WTC11 (cell line): ENCODE results near the gene LMBR1. TPM values are rescaled to one million over a fixed set of nuclear protein-coding genes. Genes with fewer than 3 reads are reported as not detected.

Source experiments
- ATAC-seq: fragments of 200-7000 bp; cut with Tn5 transposase; 2 replicates; pipeline ENCODE4 v1.10.0; 2021; ENCODE audit warnings: mild to moderate bottlenecking, moderate library complexity
- CTCF ChIA-PET: fragments of 300-600 bp; sonication (Branson Sonifier 250); formaldehyde crosslinking; loops from one replicate; lab custom pipeline; 2021; ENCODE audit warnings: antibody characterized with exemption; lab: Charles Lee
- POLR2A ChIA-PET: fragments of 350-600 bp; sonication (Branson Sonifier 250); formaldehyde crosslinking; loops from one replicate; lab custom pipeline; 2021; ENCODE audit warnings: antibody characterized with exemption; lab: Charles Lee
- DNase-seq: peaks from one replicate; pipeline ENCODE4 v3.0.0; 2021; ENCODE audit warnings: low spot score
- H3K27ac Mint-ChIP-seq: 2 replicates; pipeline ENCODE4 v1.8.0; 2021; ENCODE audit warnings: mixed read lengths
- H3K27me3 Mint-ChIP-seq: 2 replicates; pipeline ENCODE4 v1.8.0; 2021; ENCODE audit warnings: low read depth, mild to moderate bottlenecking, moderate library complexity, mixed read lengths
- H3K36me3 Mint-ChIP-seq: 2 replicates; pipeline ENCODE4 v1.8.0; 2021; ENCODE audit warnings: mixed read lengths
- H3K4me1 Mint-ChIP-seq: 2 replicates; pipeline ENCODE4 v1.8.0; 2022; ENCODE audit warnings: mixed read lengths
- H3K4me3 Mint-ChIP-seq: 2 replicates; pipeline ENCODE4 v1.8.0; 2021; ENCODE audit warnings: mild to moderate bottlenecking, moderate library complexity, mixed read lengths
- H3K9me3 Mint-ChIP-seq: 2 replicates; pipeline ENCODE4 v1.8.0; 2021; ENCODE audit warnings: mixed read lengths
- AR ChIP-seq: fragments of 250-450 bp; sonication (Bioruptor Pico); IDR thresholded peaks from 2 replicates; pipeline ENCODE4 v1.9.0; 2021; ENCODE audit warnings: mild to moderate bottlenecking
- ATF1 ChIP-seq: sonication (generic); formaldehyde crosslinking; IDR thresholded peaks from 2 replicates; pipeline ENCODE4 v1.8.1; 2023; ENCODE audit warnings: mild to moderate bottlenecking, moderate library complexity, missing genetic modification reagents
- ATF3 ChIP-seq: sonication (generic); formaldehyde crosslinking; conservative IDR thresholded peaks from 2 replicates; pipeline ENCODE4 v1.8.1; 2022; ENCODE audit warnings: mild to moderate bottlenecking, missing genetic modification reagents
- FOXJ3 ChIP-seq: sonication (generic); formaldehyde crosslinking; IDR thresholded peaks from 2 replicates; pipeline ENCODE4 v1.9.0; 2021; ENCODE audit warnings: missing genetic modification reagents, mild to moderate bottlenecking, borderline replicate concordance
- FOXP1 ChIP-seq: sonication (generic); formaldehyde crosslinking; IDR thresholded peaks from 2 replicates; pipeline ENCODE4 v1.8.0; 2022; ENCODE audit warnings: missing genetic modification reagents, mild to moderate bottlenecking, moderate library complexity, borderline replicate concordance
- IRF2 ChIP-seq: sonication (generic); formaldehyde crosslinking; IDR thresholded peaks from 2 replicates; pipeline ENCODE4 v1.8.0; 2022; ENCODE audit warnings: low read depth, missing genetic modification reagents, borderline replicate concordance
- JUN ChIP-seq: sonication (generic); formaldehyde crosslinking; IDR thresholded peaks from 2 replicates; pipeline ENCODE4 v1.8.0; 2023; ENCODE audit warnings: mild to moderate bottlenecking, missing genetic modification reagents
- MLX ChIP-seq: sonication (generic); formaldehyde crosslinking; IDR thresholded peaks from 2 replicates; pipeline ENCODE4 v1.8.1; 2023; ENCODE audit warnings: mild to moderate bottlenecking, missing genetic modification reagents, moderate library complexity
- NFYB ChIP-seq: sonication (generic); formaldehyde crosslinking; conservative IDR thresholded peaks from 2 replicates; pipeline ENCODE4 v1.8.0; 2022; ENCODE audit warnings: low read depth, missing genetic modification reagents
- NR1H2 ChIP-seq: sonication (generic); formaldehyde crosslinking; IDR thresholded peaks from 2 replicates; pipeline ENCODE4 v1.9.0; 2021; ENCODE audit warnings: mild to moderate bottlenecking, moderate library complexity, missing genetic modification reagents
- ZNF138 ChIP-seq: sonication (generic); formaldehyde crosslinking; conservative IDR thresholded peaks from 2 replicates; pipeline ENCODE4 v1.8.1; 2022; ENCODE audit warnings: mild to moderate bottlenecking, moderate library complexity, missing genetic modification reagents
- ZNF317 ChIP-seq: sonication (generic); formaldehyde crosslinking; IDR thresholded peaks from 2 replicates; pipeline ENCODE4 v1.8.1; 2023; ENCODE audit warnings: low read depth, mild to moderate bottlenecking, moderate library complexity, missing genetic modification reagents, borderline replicate concordance
- total RNA-seq: library from RNA; stranded (reverse); gene quantifications from 3 replicates; pipeline ENCODE4 v1.2.3, GENCODE V29; 2021
- TF ChIP-seq, protein P1 (sequence below): sonication (generic); formaldehyde crosslinking; IDR thresholded peaks from 2 replicates; pipeline ENCODE4 v1.8.0; 2023; ENCODE audit warnings: mild to moderate bottlenecking, missing genetic modification reagents
- TF ChIP-seq, protein P2 (sequence below): sonication (generic); formaldehyde crosslinking; IDR thresholded peaks from 2 replicates; pipeline ENCODE4 v1.8.1; 2023; ENCODE audit warnings: mild to moderate bottlenecking, missing genetic modification reagents, borderline replicate concordance
- TF ChIP-seq, protein P3 (sequence below): sonication (generic); formaldehyde crosslinking; conservative IDR thresholded peaks from 2 replicates; pipeline ENCODE4 v1.8.1; 2023; ENCODE audit warnings: mild to moderate bottlenecking, low read depth, missing genetic modification reagents, moderate library complexity

The LMBR1 gene
- total RNA-seq, 1 experiment from 2014 or later = 55.6 TPM

GRCh38 chr7:156920076-156920475, 27.1 kb upstream of the LMBR1 start (continued):
- TF ChIP-seq ZNF317 = no peak
- TF ChIP-seq, protein P1, sequence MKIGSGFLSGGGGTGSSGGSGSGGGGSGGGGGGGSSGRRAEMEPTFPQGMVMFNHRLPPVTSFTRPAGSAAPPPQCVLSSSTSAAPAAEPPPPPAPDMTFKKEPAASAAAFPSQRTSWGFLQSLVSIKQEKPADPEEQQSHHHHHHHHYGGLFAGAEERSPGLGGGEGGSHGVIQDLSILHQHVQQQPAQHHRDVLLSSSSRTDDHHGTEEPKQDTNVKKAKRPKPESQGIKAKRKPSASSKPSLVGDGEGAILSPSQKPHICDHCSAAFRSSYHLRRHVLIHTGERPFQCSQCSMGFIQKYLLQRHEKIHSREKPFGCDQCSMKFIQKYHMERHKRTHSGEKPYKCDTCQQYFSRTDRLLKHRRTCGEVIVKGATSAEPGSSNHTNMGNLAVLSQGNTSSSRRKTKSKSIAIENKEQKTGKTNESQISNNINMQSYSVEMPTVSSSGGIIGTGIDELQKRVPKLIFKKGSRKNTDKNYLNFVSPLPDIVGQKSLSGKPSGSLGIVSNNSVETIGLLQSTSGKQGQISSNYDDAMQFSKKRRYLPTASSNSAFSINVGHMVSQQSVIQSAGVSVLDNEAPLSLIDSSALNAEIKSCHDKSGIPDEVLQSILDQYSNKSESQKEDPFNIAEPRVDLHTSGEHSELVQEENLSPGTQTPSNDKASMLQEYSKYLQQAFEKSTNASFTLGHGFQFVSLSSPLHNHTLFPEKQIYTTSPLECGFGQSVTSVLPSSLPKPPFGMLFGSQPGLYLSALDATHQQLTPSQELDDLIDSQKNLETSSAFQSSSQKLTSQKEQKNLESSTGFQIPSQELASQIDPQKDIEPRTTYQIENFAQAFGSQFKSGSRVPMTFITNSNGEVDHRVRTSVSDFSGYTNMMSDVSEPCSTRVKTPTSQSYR (CRISPR knock-in tag) = no peak
- TF ChIP-seq, protein P2, sequence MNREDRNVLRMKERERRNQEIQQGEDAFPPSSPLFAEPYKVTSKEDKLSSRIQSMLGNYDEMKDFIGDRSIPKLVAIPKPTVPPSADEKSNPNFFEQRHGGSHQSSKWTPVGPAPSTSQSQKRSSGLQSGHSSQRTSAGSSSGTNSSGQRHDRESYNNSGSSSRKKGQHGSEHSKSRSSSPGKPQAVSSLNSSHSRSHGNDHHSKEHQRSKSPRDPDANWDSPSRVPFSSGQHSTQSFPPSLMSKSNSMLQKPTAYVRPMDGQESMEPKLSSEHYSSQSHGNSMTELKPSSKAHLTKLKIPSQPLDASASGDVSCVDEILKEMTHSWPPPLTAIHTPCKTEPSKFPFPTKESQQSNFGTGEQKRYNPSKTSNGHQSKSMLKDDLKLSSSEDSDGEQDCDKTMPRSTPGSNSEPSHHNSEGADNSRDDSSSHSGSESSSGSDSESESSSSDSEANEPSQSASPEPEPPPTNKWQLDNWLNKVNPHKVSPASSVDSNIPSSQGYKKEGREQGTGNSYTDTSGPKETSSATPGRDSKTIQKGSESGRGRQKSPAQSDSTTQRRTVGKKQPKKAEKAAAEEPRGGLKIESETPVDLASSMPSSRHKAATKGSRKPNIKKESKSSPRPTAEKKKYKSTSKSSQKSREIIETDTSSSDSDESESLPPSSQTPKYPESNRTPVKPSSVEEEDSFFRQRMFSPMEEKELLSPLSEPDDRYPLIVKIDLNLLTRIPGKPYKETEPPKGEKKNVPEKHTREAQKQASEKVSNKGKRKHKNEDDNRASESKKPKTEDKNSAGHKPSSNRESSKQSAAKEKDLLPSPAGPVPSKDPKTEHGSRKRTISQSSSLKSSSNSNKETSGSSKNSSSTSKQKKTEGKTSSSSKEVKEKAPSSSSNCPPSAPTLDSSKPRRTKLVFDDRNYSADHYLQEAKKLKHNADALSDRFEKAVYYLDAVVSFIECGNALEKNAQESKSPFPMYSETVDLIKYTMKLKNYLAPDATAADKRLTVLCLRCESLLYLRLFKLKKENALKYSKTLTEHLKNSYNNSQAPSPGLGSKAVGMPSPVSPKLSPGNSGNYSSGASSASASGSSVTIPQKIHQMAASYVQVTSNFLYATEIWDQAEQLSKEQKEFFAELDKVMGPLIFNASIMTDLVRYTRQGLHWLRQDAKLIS (CRISPR knock-in tag) = no peak
- no peak for TF ChIP-seq NR1H2 (CRISPR knock-in tag)
- no peak for TF ChIP-seq NFYB
- no peak for TF ChIP-seq MLX
- TF ChIP-seq ZNF138 = no peak
- no peak for TF ChIP-seq IRF2 (CRISPR knock-in tag)

DNA sequence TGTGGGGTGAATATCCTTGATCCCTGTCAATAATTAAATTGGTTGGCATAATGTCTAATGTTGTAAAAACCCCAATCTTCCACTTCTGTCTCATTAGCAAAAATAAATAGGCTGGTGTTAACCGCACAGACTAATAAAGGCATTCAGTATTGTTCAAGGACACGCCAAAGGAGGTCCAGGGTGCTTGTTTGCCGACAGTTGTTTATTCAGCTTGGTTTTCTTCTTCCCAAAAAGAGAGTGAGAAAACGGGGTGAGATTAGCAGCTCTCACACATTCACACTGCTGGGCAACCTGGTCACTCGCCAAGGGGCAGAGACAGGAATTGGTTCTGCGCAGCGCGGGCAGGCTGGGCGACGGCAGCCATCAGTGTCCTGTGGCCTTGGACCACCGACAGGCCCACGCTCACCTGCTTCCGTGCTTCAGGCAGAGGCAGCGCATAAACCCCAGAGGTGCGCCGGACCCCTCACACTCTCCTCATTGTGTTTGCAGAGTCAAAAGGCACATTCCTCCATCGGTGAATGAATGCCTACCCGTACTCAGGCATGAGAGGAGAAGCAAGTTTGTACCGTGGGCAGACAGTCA, 26.2 kb upstream of the LMBR1 start:
- ATAC-seq = no peak
- Mint-ChIP-seq H3K4me3 (no peak overlapping the region), H3K27ac (no peak overlapping the region), H3K4me1 (no peaks in the 10 kb centered on the region), H3K9me3 (peaks cover 20% of the 10 kb centered on the region), H3K36me3 (peaks cover 8% of the 10 kb centered on the region), H3K27me3 (no peaks in the 10 kb centered on the region)
- ChIA-PET CTCF (no interaction called here), POLR2A (no interaction called here)
- no peak for DNase-seq
- TF ChIP-seq FOXJ3 (CRISPR knock-in tag) = no peak
- TF ChIP-seq AR = no peak
- no peak for TF ChIP-seq NFYB
- no peak for TF ChIP-seq FOXP1 (CRISPR knock-in tag)
- TF ChIP-seq ATF3 (CRISPR knock-in tag) = no peak
- no peak for TF ChIP-seq JUN (CRISPR knock-in tag)
- TF ChIP-seq, protein P3, sequence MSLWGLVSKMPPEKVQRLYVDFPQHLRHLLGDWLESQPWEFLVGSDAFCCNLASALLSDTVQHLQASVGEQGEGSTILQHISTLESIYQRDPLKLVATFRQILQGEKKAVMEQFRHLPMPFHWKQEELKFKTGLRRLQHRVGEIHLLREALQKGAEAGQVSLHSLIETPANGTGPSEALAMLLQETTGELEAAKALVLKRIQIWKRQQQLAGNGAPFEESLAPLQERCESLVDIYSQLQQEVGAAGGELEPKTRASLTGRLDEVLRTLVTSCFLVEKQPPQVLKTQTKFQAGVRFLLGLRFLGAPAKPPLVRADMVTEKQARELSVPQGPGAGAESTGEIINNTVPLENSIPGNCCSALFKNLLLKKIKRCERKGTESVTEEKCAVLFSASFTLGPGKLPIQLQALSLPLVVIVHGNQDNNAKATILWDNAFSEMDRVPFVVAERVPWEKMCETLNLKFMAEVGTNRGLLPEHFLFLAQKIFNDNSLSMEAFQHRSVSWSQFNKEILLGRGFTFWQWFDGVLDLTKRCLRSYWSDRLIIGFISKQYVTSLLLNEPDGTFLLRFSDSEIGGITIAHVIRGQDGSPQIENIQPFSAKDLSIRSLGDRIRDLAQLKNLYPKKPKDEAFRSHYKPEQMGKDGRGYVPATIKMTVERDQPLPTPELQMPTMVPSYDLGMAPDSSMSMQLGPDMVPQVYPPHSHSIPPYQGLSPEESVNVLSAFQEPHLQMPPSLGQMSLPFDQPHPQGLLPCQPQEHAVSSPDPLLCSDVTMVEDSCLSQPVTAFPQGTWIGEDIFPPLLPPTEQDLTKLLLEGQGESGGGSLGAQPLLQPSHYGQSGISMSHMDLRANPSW (CRISPR knock-in tag) = no peak
- no peak for TF ChIP-seq ATF1 (CRISPR knock-in tag)
